ENCODE results near the gene RCBTB1.

DNA sequence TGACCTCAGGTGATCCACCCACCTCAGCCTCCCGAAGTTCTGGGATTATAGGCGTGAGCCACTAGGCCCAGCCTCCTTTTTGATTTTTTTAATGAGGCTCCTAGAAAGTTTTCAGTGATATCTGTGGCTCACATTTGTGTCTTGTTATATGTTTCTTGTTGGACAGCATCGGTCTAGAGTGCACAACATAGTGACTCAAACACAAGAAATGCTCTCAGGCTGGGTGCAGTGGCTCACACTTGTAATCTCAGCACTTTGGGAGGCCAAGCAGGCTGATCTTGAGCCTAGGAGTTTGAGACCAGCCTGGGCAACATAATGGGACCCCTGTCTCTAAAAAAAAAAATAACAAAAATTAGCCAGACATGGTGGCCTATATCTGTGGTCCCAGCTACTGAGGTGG, 81.4 kb downstream of the RCBTB1 start:
- TF ChIP-seq CTCF (IDR thresholded peaks at IDR 0.05; ENCODE audit: low read depth, low read length, poor library complexity, severe bottlenecking) (no peak), EZH2phosphoT487 (IDR thresholded peaks at IDR 0.05; ENCODE audit: borderline replicate concordance, low read length) (no peak)
